HCT116 (cell line): Measurements from ENCODE around the gene NBAS.

Experiments used
- CTCF ChIP-seq, 3 experiments: fragments of 200-600 bp in 1 of 3; sonication (generic) in 1 of 3; IDR thresholded peaks in 2 of 3; conservative IDR thresholded peaks in 1 of 3; 2 replicates each; pipeline ENCODE4 v1.5.1; 2012 to 2017; ENCODE audit warnings: low read depth in 2 of 3, low read length in 2 of 3, antibody characterized with exemption in 1 of 3, borderline replicate concordance in 1 of 3, control low read depth in 1 of 3, mild to moderate bottlenecking in 1 of 3, mixed read lengths in 1 of 3, mixed run types in 1 of 3, moderate library complexity in 1 of 3; ENCODE audit not compliant: insufficient read depth in 1 of 3
- EZH2phosphoT487 ChIP-seq: fragments of 200-600 bp; IDR thresholded peaks from 2 replicates; pipeline ENCODE4 v1.6.1; 2018; ENCODE audit warnings: antibody characterized with exemption, borderline replicate concordance
- JUND ChIP-seq: IDR thresholded peaks from 2 replicates; pipeline ENCODE4 v1.6.1; 2012
- POLR2A ChIP-seq: IDR thresholded peaks from 2 replicates; pipeline ENCODE4 v1.7.0; 2011; ENCODE audit warnings: borderline replicate concordance; ENCODE audit not compliant: insufficient read depth, insufficient read length; ENCODE audit errors: extremely low read depth
- POLR2AphosphoS5 ChIP-seq: IDR thresholded peaks from 2 replicates; pipeline ENCODE4 v1.6.1; 2011; ENCODE audit warnings: mild to moderate bottlenecking, low read depth, low read length, moderate library complexity
- RAD21 ChIP-seq: IDR thresholded peaks from 2 replicates; pipeline ENCODE4 v1.6.1; 2012; ENCODE audit warnings: low read depth, mild to moderate bottlenecking
- REST ChIP-seq: IDR thresholded peaks from 2 replicates; pipeline ENCODE4 v1.6.1; 2012; ENCODE audit warnings: low read depth
- SIN3A ChIP-seq: IDR thresholded peaks from 2 replicates; pipeline ENCODE4 v1.6.1; 2012; ENCODE audit warnings: low read depth
- YY1 ChIP-seq: IDR thresholded peaks from 2 replicates; pipeline ENCODE4 v1.6.1; 2011; ENCODE audit warnings: low read length, low read depth, moderate library complexity, mild to moderate bottlenecking; ENCODE audit not compliant: insufficient replicate concordance; ENCODE audit errors: extremely low read depth
- ZBTB33 ChIP-seq: IDR thresholded peaks from 2 replicates; pipeline ENCODE4 v1.6.1; 2011; ENCODE audit warnings: mild to moderate bottlenecking, low read length, moderate library complexity; ENCODE audit not compliant: insufficient replicate concordance; ENCODE audit errors: extremely low read depth

GRCh38 chr2:15119722-15120175 is 441.4 kb downstream of the NBAS start:
- no peak for TF ChIP-seq CTCF (IDR thresholded peaks at IDR 0.05 in 2 of 3, conservative IDR thresholded peaks at IDR 0.05 in 1 of 3; ENCODE audit: borderline replicate concordance in 1 of 3, insufficient read depth in 1 of 3, low read depth in 2 of 3, low read length in 2 of 3)
- no peak for TF ChIP-seq POLR2A
- no peak for TF ChIP-seq POLR2AphosphoS5
- no peak for TF ChIP-seq RAD21
- TF ChIP-seq ZBTB33: no peak
- no peak for TF ChIP-seq EZH2phosphoT487
- no peak for TF ChIP-seq YY1
- no peak for TF ChIP-seq REST
- TF ChIP-seq JUND: no peak
- TF ChIP-seq SIN3A: no peak
